ENCODE data around the gene AQP6. TPM values are rescaled to one million over a fixed set of nuclear protein-coding genes. Genes with fewer than 3 reads are reported as not detected.

AQP6 gene
- total RNA-seq, 1 donor from 2014 or later = not detected

GRCh38 chr12:49925433-49926204 lies 47.1 kb upstream of the AQP6 start:
- no peaks in the 10 kb centered on the region for H3K27me3 Mint-ChIP-seq (ENCODE audit: low read depth)
- H3K4me1 Mint-ChIP-seq (ENCODE audit: low read depth) = no peaks in the 10 kb centered on the region
- DNase-seq (ENCODE audit: low spot score) = no peak
- no peaks in the 10 kb centered on the region for H3K9me3 Mint-ChIP-seq (ENCODE audit: low read depth)
- H3K27ac Mint-ChIP-seq (ENCODE audit: unreplicated experiment) = no peak overlapping the region
- no peak for TF ChIP-seq CTCF (IDR thresholded peaks at IDR 0.05)
- no peak overlapping the region for H3K4me3 Mint-ChIP-seq (ENCODE audit: unreplicated experiment)
- H3K36me3 Mint-ChIP-seq (ENCODE audit: low read depth) = no peaks in the 10 kb centered on the region

- TF ChIP-seq CTCF (IDR thresholded peaks at IDR 0.05) = no peak
- no peak overlapping the region for H3K27ac Mint-ChIP-seq (ENCODE audit: unreplicated experiment)
- no peaks in the 10 kb centered on the region for H3K27me3 Mint-ChIP-seq (ENCODE audit: low read depth)
- H3K4me1 Mint-ChIP-seq (ENCODE audit: low read depth) = peaks cover 7% of the 10 kb centered on the region
- no peaks in the 10 kb centered on the region for H3K36me3 Mint-ChIP-seq (ENCODE audit: low read depth)
- no peak for DNase-seq (ENCODE audit: low spot score)
- no peak overlapping the region for H3K4me3 Mint-ChIP-seq (ENCODE audit: unreplicated experiment)
- no peaks in the 10 kb centered on the region for H3K9me3 Mint-ChIP-seq (ENCODE audit: low read depth)
Observed at GRCh38 chr12:49928471-49928870, 44.3 kb upstream of the AQP6 start.

DNA sequence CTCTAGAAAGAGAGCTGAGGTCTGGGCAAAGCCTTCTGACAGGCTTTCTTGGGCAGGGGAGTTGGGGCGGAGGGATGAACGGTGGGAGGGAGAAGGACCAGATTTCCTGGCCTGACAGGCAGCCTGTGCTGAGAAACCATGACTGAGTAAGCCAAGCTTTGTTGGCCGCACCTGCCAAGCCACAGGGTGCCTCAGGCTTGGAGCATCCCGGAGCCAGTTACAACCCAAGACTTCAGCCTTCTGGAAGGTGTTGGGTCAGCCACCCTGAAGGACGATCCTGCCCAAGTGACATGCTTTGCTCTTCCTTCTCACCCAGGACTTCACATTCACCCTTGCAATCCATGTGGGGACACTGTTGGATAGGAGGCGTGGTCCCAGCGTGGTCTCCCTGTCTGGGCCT lies 43.2 kb upstream of the AQP6 start:
- Mint-ChIP-seq H3K27me3 (ENCODE audit: low read depth) (no peaks in the 10 kb centered on the region), H3K27ac (ENCODE audit: unreplicated experiment) (no peak overlapping the region), H3K9me3 (ENCODE audit: low read depth) (peaks cover 1% of the 10 kb centered on the region), H3K36me3 (ENCODE audit: low read depth) (no peaks in the 10 kb centered on the region), H3K4me3 (ENCODE audit: unreplicated experiment) (no peak overlapping the region), H3K4me1 (ENCODE audit: low read depth) (peaks cover 13% of the 10 kb centered on the region)
- no peak for DNase-seq (ENCODE audit: low spot score)
- no peak for TF ChIP-seq CTCF (IDR thresholded peaks at IDR 0.05)

- no peak overlapping the region for H3K4me3 Mint-ChIP-seq (ENCODE audit: unreplicated experiment)
- no peak for TF ChIP-seq CTCF (IDR thresholded peaks at IDR 0.05)
- no peaks in the 10 kb centered on the region for H3K36me3 Mint-ChIP-seq (ENCODE audit: low read depth)
- H3K27ac Mint-ChIP-seq (ENCODE audit: unreplicated experiment) = no peak overlapping the region
- H3K4me1 Mint-ChIP-seq (ENCODE audit: low read depth) = peaks cover 13% of the 10 kb centered on the region
- H3K27me3 Mint-ChIP-seq (ENCODE audit: low read depth) = no peaks in the 10 kb centered on the region
- no peak for DNase-seq (ENCODE audit: low spot score)
- peaks cover 5% of the 10 kb centered on the region for H3K9me3 Mint-ChIP-seq (ENCODE audit: low read depth)
Observed at GRCh38 chr12:49930515-49931288, 42.0 kb upstream of the AQP6 start.

DNA sequence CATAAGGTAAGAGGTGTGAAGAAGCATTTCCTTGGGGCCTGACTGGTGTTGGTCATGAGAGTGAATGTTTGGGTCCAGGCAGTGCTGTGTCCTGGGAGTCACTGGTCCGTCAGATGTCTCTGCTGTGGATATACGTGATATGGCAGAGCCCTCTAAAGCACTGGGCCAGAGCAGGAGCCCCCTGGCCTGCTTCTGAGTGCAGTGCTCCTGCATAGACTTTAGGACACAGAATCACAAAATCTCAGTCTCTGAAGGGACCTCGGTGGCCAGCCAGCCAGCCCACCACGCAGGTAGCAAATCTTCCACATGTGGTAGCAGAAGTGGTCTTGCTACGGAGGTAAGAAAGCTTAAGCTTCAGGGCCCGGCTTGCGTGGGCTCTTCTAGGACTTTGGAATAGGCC lies 40.7 kb upstream of the AQP6 start:
- Mint-ChIP-seq H3K4me3 (ENCODE audit: unreplicated experiment) (no peak overlapping the region), H3K27ac (ENCODE audit: unreplicated experiment) (no peak overlapping the region), H3K36me3 (ENCODE audit: low read depth) (no peaks in the 10 kb centered on the region), H3K4me1 (ENCODE audit: low read depth) (peaks cover 13% of the 10 kb centered on the region), H3K27me3 (ENCODE audit: low read depth) (no peaks in the 10 kb centered on the region), H3K9me3 (ENCODE audit: low read depth) (peaks cover 5% of the 10 kb centered on the region)
- TF ChIP-seq CTCF (IDR thresholded peaks at IDR 0.05) = no peak
- DNase-seq (ENCODE audit: low spot score) = no peak
